IMR-90 (cell line): Measurements from ENCODE around the gene SPEF2. TPM values are rescaled to one million over a fixed set of nuclear protein-coding genes. Genes with fewer than 3 reads are reported as not detected.

Source experiments
- ATAC-seq: fragments of 200-7000 bp; cut with Tn5 transposase; 2 replicates; pipeline ENCODE4 v1.9.1; 2020; ENCODE audit warnings: low read depth, mild to moderate bottlenecking, moderate library complexity
- BruUV-seq: library from RNA; stranded (reverse); fragments of 400-500 nt; replicated peaks from 2 replicates; lab custom pipeline; 2021; lab: Mats Ljungman, UMichigan
- CTCF ChIA-PET: fragments of 300-600 bp; formaldehyde crosslinking; extraction: SDS; loops from one replicate; lab custom pipeline; 2021; ENCODE audit warnings: antibody characterized with exemption; lab: Yijun Ruan, JAX
- POLR2A ChIA-PET: fragments of 300-600 bp; sonication (Branson Sonifier 250); formaldehyde crosslinking; loops from one replicate; lab custom pipeline; 2022; ENCODE audit warnings: antibody characterized with exemption; ENCODE audit not compliant: unreplicated experiment; lab: Charles Lee
- DNase-seq: peaks from one replicate; pipeline ENCODE4 v3.0.0; 2013
- H2AFZ ChIP-seq: replicated peaks from 2 replicates; pipeline ENCODE3; 2013; ENCODE audit warnings: low read length, mild to moderate bottlenecking; ENCODE audit not compliant: poor library complexity
- H2AK5ac ChIP-seq: 2 replicates; pipeline ENCODE4 v1.6.1; 2013; ENCODE audit warnings: low read depth, low read length, inconsistent platforms
- H2AK9ac ChIP-seq: replicated peaks from 2 replicates; pipeline ENCODE3; 2013; ENCODE audit warnings: mild to moderate bottlenecking, low read depth, low read length, moderate library complexity; ENCODE audit not compliant: poor library complexity
- H2BK120ac ChIP-seq: 2 replicates; pipeline ENCODE4 v1.6.1; 2013; ENCODE audit warnings: low read depth, low read length, inconsistent platforms
- H2BK15ac ChIP-seq: 3 replicates; pipeline ENCODE4 v1.6.1; 2013; ENCODE audit warnings: low read depth, low read length, inconsistent platforms
- H2BK20ac ChIP-seq: 2 replicates; pipeline ENCODE4 v1.6.1; 2013; ENCODE audit warnings: low read depth, mild to moderate bottlenecking, inconsistent platforms, low read length, moderate library complexity
- H2BK5ac ChIP-seq: 2 replicates; pipeline ENCODE4 v1.6.1; 2013; ENCODE audit warnings: mild to moderate bottlenecking, low read depth, low read length, inconsistent platforms; ENCODE audit not compliant: poor library complexity, severe bottlenecking
- H3K14ac ChIP-seq: replicated peaks from 2 replicates; pipeline ENCODE4 v1.6.1; 2013; ENCODE audit warnings: low read depth, low read length, inconsistent platforms
- H3K18ac ChIP-seq: 2 replicates; pipeline ENCODE4 v1.6.1; 2013; ENCODE audit warnings: low read depth, low read length, control low read depth
- H3K23ac ChIP-seq: 2 replicates; pipeline ENCODE4 v1.6.1; 2013; ENCODE audit warnings: low read depth, low read length, inconsistent platforms
- H3K27ac ChIP-seq: 2 replicates; pipeline ENCODE4 v1.5.1; 2013; ENCODE audit warnings: mild to moderate bottlenecking, control low read depth, low read length; ENCODE audit not compliant: insufficient read depth
- H3K27me3 ChIP-seq: 2 replicates; pipeline ENCODE4 v1.6.1; 2013; ENCODE audit warnings: low read length; ENCODE audit not compliant: control insufficient read depth, insufficient read depth
- H3K36me3 ChIP-seq: 2 replicates; pipeline ENCODE4 v1.6.1; 2013; ENCODE audit warnings: low read length, mixed read lengths; ENCODE audit not compliant: control insufficient read depth, insufficient read depth
- H3K4ac ChIP-seq: 2 replicates; pipeline ENCODE4 v1.6.1; 2013; ENCODE audit warnings: low read depth, low read length, inconsistent platforms
- H3K4me1 ChIP-seq: 2 replicates; pipeline ENCODE4 v1.6.1; 2013; ENCODE audit warnings: low read length, mixed read lengths; ENCODE audit not compliant: control insufficient read depth, insufficient read depth
- H3K4me2 ChIP-seq: 2 replicates; pipeline ENCODE4 v1.6.1; 2013; ENCODE audit warnings: low read depth, mild to moderate bottlenecking, control low read depth, low read length, moderate library complexity
- H3K4me3 ChIP-seq: 2 replicates; pipeline ENCODE4 v1.5.1; 2013; ENCODE audit warnings: low read depth, mild to moderate bottlenecking, control low read depth, low read length, moderate library complexity; ENCODE audit not compliant: insufficient read depth
- H3K56ac ChIP-seq: 2 replicates; pipeline ENCODE4 v1.6.1; 2013; ENCODE audit warnings: low read length, inconsistent platforms; ENCODE audit not compliant: insufficient read depth; ENCODE audit errors: extremely low read depth
- H3K79me1 ChIP-seq, 2 experiments: 2 replicates each; pipeline ENCODE4 v1.6.1; 2013; ENCODE audit warnings: low read length in 2 of 2, inconsistent platforms in 1 of 2, low read depth in 1 of 2
- H3K9ac ChIP-seq: 2 replicates; pipeline ENCODE4 v1.6.1; 2013; ENCODE audit warnings: low read depth, low read length, control low read depth
- H3K9me1 ChIP-seq: 2 replicates; pipeline ENCODE4 v1.6.1; 2013; ENCODE audit warnings: low read length, inconsistent platforms; ENCODE audit not compliant: insufficient read depth
- H3K9me3 ChIP-seq: 2 replicates; pipeline ENCODE4 v1.6.1; 2013; ENCODE audit warnings: low read length; ENCODE audit not compliant: control insufficient read depth, insufficient read depth
- H4K20me1 ChIP-seq: 2 replicates; pipeline ENCODE4 v1.6.1; 2013; ENCODE audit warnings: low read length, inconsistent platforms; ENCODE audit not compliant: insufficient read depth
- H4K5ac ChIP-seq: 2 replicates; pipeline ENCODE4 v1.6.1; 2013; ENCODE audit warnings: mild to moderate bottlenecking, low read depth, low read length, control low read depth
- H4K8ac ChIP-seq, 2 experiments: 2 replicates each; pipeline ENCODE4 v1.6.1; 2013; ENCODE audit warnings: low read depth in 2 of 2, low read length in 2 of 2, control low read depth in 1 of 2, inconsistent platforms in 1 of 2
- H4K91ac ChIP-seq: 2 replicates; pipeline ENCODE4 v1.6.1; 2013; ENCODE audit warnings: low read depth, low read length, inconsistent platforms; ENCODE audit not compliant: insufficient read depth
- BHLHE40 ChIP-seq: fragments of 150-350 bp; IDR thresholded peaks from 2 replicates; pipeline ENCODE4 v1.6.1; 2016; ENCODE audit warnings: mild to moderate bottlenecking, low read depth, low read length
- CHD1 ChIP-seq: IDR thresholded peaks from 2 replicates; pipeline ENCODE4 v1.6.1; 2012; ENCODE audit warnings: low read depth, low read length, improper control_type of control experiment
- FOS ChIP-seq: fragments of 150-350 bp; IDR thresholded peaks from 2 replicates; pipeline ENCODE4 v1.6.1; 2016; ENCODE audit warnings: low read depth, low read length
- MAFK ChIP-seq: IDR thresholded peaks from 2 replicates; pipeline ENCODE4 v1.6.1; 2012; ENCODE audit warnings: low read depth, low read length, improper control_type of control experiment
- MAZ ChIP-seq: IDR thresholded peaks from 2 replicates; pipeline ENCODE4 v1.6.1; 2012; ENCODE audit warnings: low read depth, mild to moderate bottlenecking, low read length, improper control_type of control experiment, moderate library complexity, borderline replicate concordance
- MXI1 ChIP-seq: IDR thresholded peaks from 2 replicates; pipeline ENCODE4 v1.6.1; 2012; ENCODE audit warnings: low read depth, mild to moderate bottlenecking, low read length, moderate library complexity, borderline replicate concordance
- NFE2L2 ChIP-seq: fragments of 150-350 bp; IDR thresholded peaks from 2 replicates; pipeline ENCODE4 v1.6.1; 2016; ENCODE audit warnings: low read depth, mild to moderate bottlenecking, low read length
- POLR2A ChIP-seq: IDR thresholded peaks from 2 replicates; pipeline ENCODE4 v1.6.1; 2012; ENCODE audit warnings: mild to moderate bottlenecking, low read depth, low read length
- RAD21 ChIP-seq: IDR thresholded peaks from 2 replicates; pipeline ENCODE4 v1.6.1; 2012; ENCODE audit warnings: low read length, improper control_type of control experiment
- RCOR1 ChIP-seq: IDR thresholded peaks from 2 replicates; pipeline ENCODE4 v1.6.1; 2012; ENCODE audit warnings: mild to moderate bottlenecking, low read length, improper control_type of control experiment; ENCODE audit not compliant: insufficient replicate concordance
- RFX5 ChIP-seq: IDR thresholded peaks from 2 replicates; pipeline ENCODE4 v1.8.0; 2012; ENCODE audit warnings: low read depth, mild to moderate bottlenecking, low read length, moderate library complexity
- WGBS, 2 experiments: methylation state at CpG; one replicate each; pipeline versions ENCODE4 v1.1.5 to v1.1.7; 2013; ENCODE audit warnings: missing lambda C conversion rate in 2 of 2; ENCODE audit not compliant: insufficient read length in 1 of 2; ENCODE audit errors: extremely low coverage in 2 of 2; 5-methylcytosine and 5-hydroxymethylcytosine counted together
- dilution Hi-C: fragments of 300-500 bp; cut with HindIII; formaldehyde crosslinking; loops from one replicate; pipeline ENCODE4 v1.14.3; 2018; ENCODE audit warnings: low sequenced_read_pairs; ENCODE audit not compliant: unreplicated experiment
- in situ Hi-C: fragments of 300-500 bp; cut with MboI; formaldehyde crosslinking; loops from 3 replicates; pipeline ENCODE4 v1.14.3; 2019; ENCODE audit warnings: low sequenced_read_pairs, inconsistent platforms, mixed read lengths
- intact Hi-C: fragments of 100-400 bp; cut with micrococcal nuclease; formaldehyde crosslinking; loops from 2 replicates; pipeline ENCODE4 v1.10.0; 2022
- polyA plus RNA-seq, 3 experiments: library from polyadenylated mRNA; depleted of rRNA; stranded (reverse); fragments of >200 nt; gene quantifications; 2 replicates each; pipeline ENCODE4 v1.2.3, GENCODE V29; 2012; ENCODE audit warnings: low replicate concordance in 1 of 3
- total RNA-seq: library from RNA; depleted of rRNA; stranded (reverse); fragments of >200 nt; gene quantifications from 2 replicates; pipeline ENCODE4 v1.2.3, GENCODE V29; 2012
- TF ChIP-seq, protein P1 (sequence below): fragments of 150-350 bp; IDR thresholded peaks from 2 replicates; pipeline ENCODE4 v1.6.1; 2016; ENCODE audit warnings: low read depth, mild to moderate bottlenecking, low read length, moderate library complexity, borderline replicate concordance
- TF ChIP-seq, protein P2 (sequence below): fragments of 150-350 bp; IDR thresholded peaks from 2 replicates; pipeline ENCODE4 v1.6.1; 2017; ENCODE audit warnings: mild to moderate bottlenecking, antibody characterized with exemption, low read length, low read depth
- TF ChIP-seq, protein P3 (sequence below): conservative IDR thresholded peaks from 2 replicates; pipeline ENCODE4 v1.5.1; 2012; ENCODE audit warnings: mild to moderate bottlenecking, low read depth, low read length, improper control_type of control experiment

SPEF2 gene
- total and polyA plus RNA-seq, 2 of the 4 experiments (the other 2 are of a cell fraction) = 1.7 to 2.3 TPM

DNA sequence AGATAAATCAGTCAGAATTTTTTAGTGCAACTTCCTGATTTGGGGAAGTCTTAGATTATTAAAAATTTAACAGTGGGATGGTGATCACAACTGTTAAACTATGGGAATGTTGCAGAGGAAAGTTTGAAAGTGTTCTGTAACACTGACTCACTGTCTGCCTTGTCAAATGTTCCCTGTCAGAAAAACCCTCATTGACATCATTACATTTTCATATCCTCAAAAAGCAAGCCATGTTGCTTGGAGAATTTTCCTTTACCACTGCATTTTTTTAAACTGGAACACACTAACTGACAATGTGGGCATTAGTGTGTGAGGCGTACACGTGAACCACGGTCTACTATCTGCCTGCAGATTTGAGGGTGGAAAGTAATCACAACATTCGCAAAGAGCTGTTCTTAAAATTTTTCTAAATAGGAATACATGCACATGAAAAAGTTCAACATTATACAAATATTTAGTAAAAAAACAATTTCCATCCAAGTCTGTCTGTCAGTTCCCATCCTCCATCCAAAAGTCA, 210.5 kb downstream of the SPEF2 start:
- in situ Hi-C loops (no loop called here), intact Hi-C loops (no loop called here), dilution Hi-C loops (no loop called here)
- no peak overlapping the region for H2BK15ac ChIP-seq
- no peak for TF ChIP-seq POLR2A
- TF ChIP-seq, protein P1, sequence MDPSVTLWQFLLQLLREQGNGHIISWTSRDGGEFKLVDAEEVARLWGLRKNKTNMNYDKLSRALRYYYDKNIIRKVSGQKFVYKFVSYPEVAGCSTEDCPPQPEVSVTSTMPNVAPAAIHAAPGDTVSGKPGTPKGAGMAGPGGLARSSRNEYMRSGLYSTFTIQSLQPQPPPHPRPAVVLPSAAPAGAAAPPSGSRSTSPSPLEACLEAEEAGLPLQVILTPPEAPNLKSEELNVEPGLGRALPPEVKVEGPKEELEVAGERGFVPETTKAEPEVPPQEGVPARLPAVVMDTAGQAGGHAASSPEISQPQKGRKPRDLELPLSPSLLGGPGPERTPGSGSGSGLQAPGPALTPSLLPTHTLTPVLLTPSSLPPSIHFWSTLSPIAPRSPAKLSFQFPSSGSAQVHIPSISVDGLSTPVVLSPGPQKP = no peak
- no peak for TF ChIP-seq RFX5
- TF ChIP-seq, protein P2, sequence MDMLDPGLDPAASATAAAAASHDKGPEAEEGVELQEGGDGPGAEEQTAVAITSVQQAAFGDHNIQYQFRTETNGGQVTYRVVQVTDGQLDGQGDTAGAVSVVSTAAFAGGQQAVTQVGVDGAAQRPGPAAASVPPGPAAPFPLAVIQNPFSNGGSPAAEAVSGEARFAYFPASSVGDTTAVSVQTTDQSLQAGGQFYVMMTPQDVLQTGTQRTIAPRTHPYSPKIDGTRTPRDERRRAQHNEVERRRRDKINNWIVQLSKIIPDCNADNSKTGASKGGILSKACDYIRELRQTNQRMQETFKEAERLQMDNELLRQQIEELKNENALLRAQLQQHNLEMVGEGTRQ = no peak
- TF ChIP-seq, protein P3, sequence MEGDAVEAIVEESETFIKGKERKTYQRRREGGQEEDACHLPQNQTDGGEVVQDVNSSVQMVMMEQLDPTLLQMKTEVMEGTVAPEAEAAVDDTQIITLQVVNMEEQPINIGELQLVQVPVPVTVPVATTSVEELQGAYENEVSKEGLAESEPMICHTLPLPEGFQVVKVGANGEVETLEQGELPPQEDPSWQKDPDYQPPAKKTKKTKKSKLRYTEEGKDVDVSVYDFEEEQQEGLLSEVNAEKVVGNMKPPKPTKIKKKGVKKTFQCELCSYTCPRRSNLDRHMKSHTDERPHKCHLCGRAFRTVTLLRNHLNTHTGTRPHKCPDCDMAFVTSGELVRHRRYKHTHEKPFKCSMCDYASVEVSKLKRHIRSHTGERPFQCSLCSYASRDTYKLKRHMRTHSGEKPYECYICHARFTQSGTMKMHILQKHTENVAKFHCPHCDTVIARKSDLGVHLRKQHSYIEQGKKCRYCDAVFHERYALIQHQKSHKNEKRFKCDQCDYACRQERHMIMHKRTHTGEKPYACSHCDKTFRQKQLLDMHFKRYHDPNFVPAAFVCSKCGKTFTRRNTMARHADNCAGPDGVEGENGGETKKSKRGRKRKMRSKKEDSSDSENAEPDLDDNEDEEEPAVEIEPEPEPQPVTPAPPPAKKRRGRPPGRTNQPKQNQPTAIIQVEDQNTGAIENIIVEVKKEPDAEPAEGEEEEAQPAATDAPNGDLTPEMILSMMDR = no peak
- no peak for TF ChIP-seq NFE2L2
- TF ChIP-seq MXI1 = no peak
- no peak for TF ChIP-seq MAFK
- TF ChIP-seq FOS = no peak
- no peak for TF ChIP-seq CHD1
- no peak for TF ChIP-seq RAD21
- no peak for TF ChIP-seq BHLHE40
- TF ChIP-seq RCOR1 = no peak
- no peak for TF ChIP-seq MAZ
- H3K14ac ChIP-seq = no peak overlapping the region
- no peak overlapping the region for H4K91ac ChIP-seq
- no peaks in the 10 kb centered on the region for H3K36me3 ChIP-seq
- no peak overlapping the region for H2AK5ac ChIP-seq
- BruUV-seq = no TSS peak
- no peak overlapping the region for H3K4me3 ChIP-seq
- H3K4me1 ChIP-seq = no peaks in the 10 kb centered on the region
- no CpG with 5 or more reads among the region's 4 CpGs for whole genome bisulfite sequencing, 2 experiments
- H3K9me1 ChIP-seq = no peaks in the 10 kb centered on the region
- H4K5ac ChIP-seq = no peak overlapping the region
- no peaks in the 10 kb centered on the region for H3K79me1 ChIP-seq
- no peak overlapping the region for H2BK20ac ChIP-seq
- no peak overlapping the region for H2BK120ac ChIP-seq
- no peak overlapping the region for H3K23ac ChIP-seq
- H2BK5ac ChIP-seq = no peak overlapping the region
- DNase-seq (no peak), ATAC-seq (no peak)
- ChIA-PET POLR2A (no interaction called here), CTCF (no interaction called here)
- no peak overlapping the region for H2AK9ac ChIP-seq
- no peak overlapping the region for H3K18ac ChIP-seq
- no peak overlapping the region for H3K4ac ChIP-seq
- no peak overlapping the region for H4K8ac ChIP-seq
- H3K9ac ChIP-seq = no peak overlapping the region
- H4K20me1 ChIP-seq = no peaks in the 10 kb centered on the region
- H3K4me2 ChIP-seq = no peak overlapping the region
- no peak overlapping the region for H2AFZ ChIP-seq
- no peak overlapping the region for H3K27ac ChIP-seq
- no peaks in the 10 kb centered on the region for H3K9me3 ChIP-seq
- peaks cover 1% of the 10 kb centered on the region; the same call in 1 of the 2 replicates for H3K27me3 ChIP-seq
- no peak overlapping the region for H3K56ac ChIP-seq
